ENCODE measurements around the gene PIF1.

The PIF1 gene

DNA sequence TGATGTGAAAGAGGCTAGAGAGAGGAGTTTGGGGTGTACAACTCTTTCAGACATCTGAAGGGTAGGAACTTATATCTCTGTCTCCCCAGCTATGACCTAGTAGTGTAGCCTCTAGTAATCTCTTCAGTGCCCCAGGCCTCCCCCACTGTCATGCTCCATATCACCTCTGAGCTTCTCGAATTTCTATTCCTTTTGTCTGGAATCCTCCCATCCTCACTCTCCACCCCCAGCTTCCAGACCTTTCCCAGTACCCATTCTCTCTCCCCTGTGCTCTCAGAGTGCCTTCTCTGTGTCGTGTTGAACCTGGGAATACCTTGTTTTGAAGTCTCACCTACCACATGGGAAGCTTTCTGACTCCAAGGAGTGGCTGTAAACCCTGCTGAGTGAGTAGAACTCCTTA, 46.4 kb downstream of the PIF1 start:
- no peaks in the 10 kb centered on the region for H3K9me3 ChIP-seq (ENCODE audit: control insufficient read depth in 1 of 2, low read length in 2 of 2)
- no peak overlapping the region for H3K4me3 ChIP-seq (ENCODE audit: low read depth in 1 of 2, low read length in 2 of 2)
- H3K4me1 ChIP-seq (ENCODE audit: control insufficient read depth in 1 of 2, insufficient read depth in 2 of 2, low read length in 2 of 2) = no peaks in the 10 kb centered on the region
- peaks cover 4 to 30% of the 10 kb centered on the region in 2 donors for H3K27me3 ChIP-seq (ENCODE audit: control insufficient read depth in 1 of 2, insufficient read depth in 2 of 2, low read length in 2 of 2)
- no peaks in the 10 kb centered on the region for H3K36me3 ChIP-seq (ENCODE audit: control insufficient read depth in 1 of 2, insufficient read depth in 2 of 2, low read length in 2 of 2)
- H3K27ac ChIP-seq (ENCODE audit: low read depth, low read length) = no peak overlapping the region
- no peak overlapping the region for H3K9ac ChIP-seq (ENCODE audit: low read depth in 1 of 2, low read length in 2 of 2)

- Histone ChIP-seq H3K4me3 (ENCODE audit: low read depth in 1 of 2, low read length in 2 of 2) (peak overlapping the region; percentile 43 to 54), H3K27me3 (ENCODE audit: control insufficient read depth in 1 of 2, insufficient read depth in 2 of 2, low read length in 2 of 2) (peaks cover 18 to 47% of the 10 kb centered on the region in 2 donors), H3K27ac (ENCODE audit: low read depth, low read length) (no peak overlapping the region), H3K9me3 (ENCODE audit: control insufficient read depth in 1 of 2, low read length in 2 of 2) (no peaks in the 10 kb centered on the region), H3K36me3 (ENCODE audit: control insufficient read depth in 1 of 2, insufficient read depth in 2 of 2, low read length in 2 of 2) (no peaks in the 10 kb centered on the region), H3K9ac (ENCODE audit: low read depth in 1 of 2, low read length in 2 of 2) (peak overlapping the region in 1 of 2 donors; percentile 4), H3K4me1 (ENCODE audit: control insufficient read depth in 1 of 2, insufficient read depth in 2 of 2, low read length in 2 of 2) (no peaks in the 10 kb centered on the region)
Measured at GRCh38 chr15:64776402-64776786, 49.1 kb downstream of the PIF1 start.

DNA sequence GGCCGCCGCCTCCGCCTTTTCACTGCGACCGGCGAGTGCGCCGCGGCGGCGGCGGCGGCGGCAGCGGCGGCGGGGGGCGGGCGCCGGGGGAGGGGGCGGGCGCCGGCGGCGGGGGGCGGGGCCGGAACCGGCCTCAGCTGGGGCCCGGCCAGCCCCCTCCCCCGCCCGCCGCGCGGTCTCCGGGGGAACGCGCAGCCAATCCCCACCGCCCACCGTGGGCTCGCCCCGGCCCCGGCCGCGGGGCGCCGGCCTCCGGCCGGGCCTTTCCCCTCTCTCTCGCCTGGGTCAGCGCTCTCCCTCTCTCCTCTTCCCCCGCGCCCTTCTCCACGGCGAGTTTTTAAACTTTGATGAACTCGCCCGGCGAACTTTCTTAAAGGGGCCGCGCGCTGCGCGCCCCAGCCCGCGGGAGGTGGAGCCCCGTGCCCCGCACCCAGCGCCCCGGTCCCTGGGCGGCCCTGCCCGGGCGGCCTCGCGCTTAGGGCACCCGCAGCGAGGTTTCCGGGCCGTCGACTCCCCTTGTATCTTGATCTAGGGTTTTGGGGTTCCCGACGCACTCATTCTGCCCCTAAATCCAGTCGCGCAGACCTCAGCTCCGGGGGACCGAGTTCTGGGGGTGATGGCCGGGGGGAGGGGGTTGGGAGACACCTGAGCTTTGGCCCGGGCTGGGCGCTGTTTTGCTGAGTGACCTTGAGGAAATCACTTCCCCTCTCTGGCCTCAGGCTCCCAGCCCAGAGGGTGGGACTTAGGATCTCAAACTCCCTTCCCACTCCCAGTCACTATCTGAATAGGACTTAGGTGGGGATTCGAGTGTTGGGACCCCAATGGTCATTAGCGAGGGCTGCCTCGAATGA, 49.7 kb downstream of the PIF1 start, which contains the start of gene RBPMS2:
TSS of gene RBPMS2 (minus strand) at position 39 of the 851 bp plus-strand sequence. CDS start 270 bp downstream, outside the sequence.
- Histone ChIP-seq H3K27me3 (ENCODE audit: control insufficient read depth in 1 of 2, insufficient read depth in 2 of 2, low read length in 2 of 2) (peaks cover 18 to 47% of the 10 kb centered on the region in 2 donors), H3K4me1 (ENCODE audit: control insufficient read depth in 1 of 2, insufficient read depth in 2 of 2, low read length in 2 of 2) (no peaks in the 10 kb centered on the region), H3K4me3 (ENCODE audit: low read depth in 1 of 2, low read length in 2 of 2) (peak within 1 kb of the TSS; percentile 43 to 54), H3K27ac (ENCODE audit: low read depth, low read length) (peak within 1 kb of the TSS; percentile 32), H3K36me3 (ENCODE audit: control insufficient read depth in 1 of 2, insufficient read depth in 2 of 2, low read length in 2 of 2) (no peaks in the 10 kb centered on the region), H3K9me3 (ENCODE audit: control insufficient read depth in 1 of 2, low read length in 2 of 2) (no peaks in the 10 kb centered on the region), H3K9ac (ENCODE audit: low read depth in 1 of 2, low read length in 2 of 2) (peak within 1 kb of the TSS in 1 of 2 donors; percentile 4)

DNA sequence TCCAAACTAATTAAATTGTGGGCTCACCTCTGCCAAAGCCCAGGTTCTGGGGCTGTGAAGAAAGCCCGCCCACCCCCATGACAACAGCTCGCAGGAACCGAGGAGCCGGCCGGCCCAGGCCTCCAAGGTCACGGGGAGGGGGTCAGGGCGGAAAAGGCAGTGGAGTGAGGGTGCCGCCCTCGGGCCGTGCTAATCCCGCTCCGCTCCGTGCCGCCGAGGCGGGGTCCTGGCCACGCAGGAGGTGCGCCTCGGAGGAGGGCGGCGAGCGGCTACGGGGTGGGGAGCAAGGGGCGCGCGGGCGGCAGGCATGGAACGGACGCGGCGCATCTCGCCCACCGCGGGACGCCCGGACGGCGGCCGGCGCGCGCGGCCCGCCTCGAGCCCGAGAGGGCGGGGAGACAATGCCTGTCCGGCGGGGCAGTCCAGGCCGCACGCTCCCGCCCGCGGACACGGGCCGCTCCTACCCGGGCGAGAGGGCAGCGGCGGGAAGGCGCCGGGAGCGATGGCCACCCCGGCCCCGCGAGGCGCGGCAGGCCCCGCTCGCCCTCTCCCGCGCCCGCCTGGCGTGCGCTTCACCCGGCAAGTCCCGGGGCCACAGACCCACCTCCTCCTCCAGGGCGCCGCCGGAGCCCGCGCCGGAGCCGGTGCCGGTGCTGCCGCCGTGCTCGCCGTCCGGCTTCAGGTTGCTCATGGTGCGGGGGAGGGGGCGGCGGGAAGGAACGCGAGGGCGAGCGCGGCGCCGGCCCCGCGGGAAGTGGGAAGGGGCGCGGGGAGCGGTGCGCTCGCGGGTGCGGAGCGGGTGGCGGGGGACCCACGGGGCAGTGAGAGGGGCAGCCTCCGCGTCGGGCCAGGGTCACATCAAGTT, 50.6 kb downstream of the PIF1 start:
- peak overlapping the region; percentile 20 for H3K27ac ChIP-seq (ENCODE audit: low read depth, low read length)
- peak overlapping the region; percentile 8 to 50 for H3K4me3 ChIP-seq (ENCODE audit: low read depth in 1 of 2, low read length in 2 of 2)
- H3K9ac ChIP-seq (ENCODE audit: low read depth in 1 of 2, low read length in 2 of 2) = no peak overlapping the region
- H3K9me3 ChIP-seq (ENCODE audit: control insufficient read depth in 1 of 2, low read length in 2 of 2) = no peaks in the 10 kb centered on the region
- no peaks in the 10 kb centered on the region for H3K4me1 ChIP-seq (ENCODE audit: control insufficient read depth in 1 of 2, insufficient read depth in 2 of 2, low read length in 2 of 2)
- H3K36me3 ChIP-seq (ENCODE audit: control insufficient read depth in 1 of 2, insufficient read depth in 2 of 2, low read length in 2 of 2) = no peaks in the 10 kb centered on the region
- peaks cover 18 to 47% of the 10 kb centered on the region in 2 donors for H3K27me3 ChIP-seq (ENCODE audit: control insufficient read depth in 1 of 2, insufficient read depth in 2 of 2, low read length in 2 of 2)

- H3K9ac ChIP-seq (ENCODE audit: low read depth in 1 of 2, low read length in 2 of 2) = no peak overlapping the region
- H3K27me3 ChIP-seq (ENCODE audit: control insufficient read depth in 1 of 2, insufficient read depth in 2 of 2, low read length in 2 of 2) = peaks cover 18 to 47% of the 10 kb centered on the region in 2 donors
- H3K4me3 ChIP-seq (ENCODE audit: low read depth in 1 of 2, low read length in 2 of 2) = peak overlapping the region in 1 of 2 donors; percentile 50
- H3K9me3 ChIP-seq (ENCODE audit: control insufficient read depth in 1 of 2, low read length in 2 of 2) = no peaks in the 10 kb centered on the region
- H3K36me3 ChIP-seq (ENCODE audit: control insufficient read depth in 1 of 2, insufficient read depth in 2 of 2, low read length in 2 of 2) = no peaks in the 10 kb centered on the region
- no peaks in the 10 kb centered on the region for H3K4me1 ChIP-seq (ENCODE audit: control insufficient read depth in 1 of 2, insufficient read depth in 2 of 2, low read length in 2 of 2)
- peak overlapping the region; percentile 13 for H3K27ac ChIP-seq (ENCODE audit: low read depth, low read length)
Measured at GRCh38 chr15:64774037-64774628, 51.3 kb downstream of the PIF1 start.

DNA sequence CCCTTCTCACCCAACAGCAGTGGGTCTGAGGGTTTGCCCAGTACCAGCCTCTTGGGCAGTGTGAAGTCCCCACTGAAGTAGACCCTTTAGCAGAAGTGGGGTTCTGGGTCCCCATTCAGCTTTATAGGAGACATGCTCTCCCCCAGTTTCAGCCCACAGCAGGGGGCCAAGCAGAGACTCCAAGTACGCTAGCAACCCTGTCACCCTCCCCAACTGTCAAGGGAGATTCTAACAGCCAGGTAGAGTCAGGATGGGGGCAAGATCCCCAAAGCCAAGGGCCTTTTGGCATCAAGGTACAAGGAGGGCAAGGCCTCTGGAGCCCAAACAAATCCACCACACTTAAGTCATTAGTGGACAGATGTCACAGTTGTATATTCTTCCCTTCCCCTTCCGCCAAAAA, 51.8 kb downstream of the PIF1 start:
- Histone ChIP-seq H3K27me3 (ENCODE audit: control insufficient read depth in 1 of 2, insufficient read depth in 2 of 2, low read length in 2 of 2) (peaks cover 18 to 41% of the 10 kb centered on the region in 2 donors), H3K36me3 (ENCODE audit: control insufficient read depth in 1 of 2, insufficient read depth in 2 of 2, low read length in 2 of 2) (no peaks in the 10 kb centered on the region), H3K27ac (ENCODE audit: low read depth, low read length) (no peak overlapping the region), H3K4me1 (ENCODE audit: control insufficient read depth in 1 of 2, insufficient read depth in 2 of 2, low read length in 2 of 2) (no peaks in the 10 kb centered on the region), H3K9ac (ENCODE audit: low read depth in 1 of 2, low read length in 2 of 2) (no peak overlapping the region), H3K4me3 (ENCODE audit: low read depth in 1 of 2, low read length in 2 of 2) (no peak overlapping the region), H3K9me3 (ENCODE audit: control insufficient read depth in 1 of 2, low read length in 2 of 2) (no peaks in the 10 kb centered on the region)

GRCh38 chr15:64772964-64773363, 52.5 kb downstream of the PIF1 start:
- H3K9ac ChIP-seq (ENCODE audit: low read depth in 1 of 2, low read length in 2 of 2) = no peak overlapping the region
- H3K36me3 ChIP-seq (ENCODE audit: control insufficient read depth in 1 of 2, insufficient read depth in 2 of 2, low read length in 2 of 2) = no peaks in the 10 kb centered on the region
- H3K9me3 ChIP-seq (ENCODE audit: control insufficient read depth in 1 of 2, low read length in 2 of 2) = no peaks in the 10 kb centered on the region
- H3K27ac ChIP-seq (ENCODE audit: low read depth, low read length) = no peak overlapping the region
- H3K4me3 ChIP-seq (ENCODE audit: low read depth in 1 of 2, low read length in 2 of 2) = no peak overlapping the region
- H3K27me3 ChIP-seq (ENCODE audit: control insufficient read depth in 1 of 2, insufficient read depth in 2 of 2, low read length in 2 of 2) = peaks cover 18 to 41% of the 10 kb centered on the region in 2 donors
- H3K4me1 ChIP-seq (ENCODE audit: control insufficient read depth in 1 of 2, insufficient read depth in 2 of 2, low read length in 2 of 2) = no peaks in the 10 kb centered on the region

DNA sequence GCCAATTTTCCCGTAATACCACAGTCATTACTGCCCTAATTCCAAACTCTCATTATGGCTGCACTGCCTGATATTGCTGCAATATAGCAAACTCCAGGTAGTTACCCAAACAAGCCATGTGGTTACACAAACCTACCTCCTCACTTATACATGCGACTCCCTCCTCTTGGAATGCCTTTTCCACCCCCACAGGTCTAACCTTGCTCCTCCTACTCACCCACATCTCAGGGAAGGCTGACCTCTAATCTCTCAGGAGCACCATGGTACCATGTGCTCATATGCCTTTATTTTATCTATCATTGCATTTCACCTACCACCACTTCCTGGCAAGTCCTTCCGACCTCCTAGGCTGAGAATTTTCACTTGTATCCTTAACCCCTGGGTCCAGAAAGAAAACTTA, 53.0 kb downstream of the PIF1 start:
- H3K4me3 ChIP-seq (ENCODE audit: low read depth in 1 of 2, low read length in 2 of 2) = no peak overlapping the region
- no peak overlapping the region for H3K9ac ChIP-seq (ENCODE audit: low read depth in 1 of 2, low read length in 2 of 2)
- peaks cover 18 to 41% of the 10 kb centered on the region in 2 donors for H3K27me3 ChIP-seq (ENCODE audit: control insufficient read depth in 1 of 2, insufficient read depth in 2 of 2, low read length in 2 of 2)
- H3K27ac ChIP-seq (ENCODE audit: low read depth, low read length) = no peak overlapping the region
- no peaks in the 10 kb centered on the region for H3K36me3 ChIP-seq (ENCODE audit: control insufficient read depth in 1 of 2, insufficient read depth in 2 of 2, low read length in 2 of 2)
- H3K9me3 ChIP-seq (ENCODE audit: control insufficient read depth in 1 of 2, low read length in 2 of 2) = no peaks in the 10 kb centered on the region
- no peaks in the 10 kb centered on the region for H3K4me1 ChIP-seq (ENCODE audit: control insufficient read depth in 1 of 2, insufficient read depth in 2 of 2, low read length in 2 of 2)

DNA sequence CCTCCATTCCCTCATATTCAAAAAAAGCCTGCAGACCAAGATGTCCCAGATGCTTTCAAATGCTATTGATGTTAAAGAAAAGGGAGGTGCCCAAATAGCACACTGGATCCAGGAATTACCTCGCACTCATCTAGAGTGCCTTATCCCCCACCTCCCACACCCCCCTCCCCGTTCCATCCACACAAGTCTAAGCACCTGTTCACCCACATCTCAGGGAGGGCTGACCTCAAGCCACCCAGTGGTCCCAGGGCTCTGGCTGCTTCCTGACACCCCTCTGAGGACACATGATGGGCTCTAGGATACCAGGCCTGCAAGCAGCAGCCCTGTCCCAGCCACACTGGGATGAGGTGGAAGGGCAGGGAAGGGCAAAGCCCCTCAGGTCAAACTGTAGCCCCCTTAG, 54.8 kb downstream of the PIF1 start:
- Histone ChIP-seq H3K9me3 (ENCODE audit: control insufficient read depth in 1 of 2, low read length in 2 of 2) (no peaks in the 10 kb centered on the region), H3K27me3 (ENCODE audit: control insufficient read depth in 1 of 2, insufficient read depth in 2 of 2, low read length in 2 of 2) (peaks cover 18 to 23% of the 10 kb centered on the region in 2 donors), H3K4me3 (ENCODE audit: low read depth in 1 of 2, low read length in 2 of 2) (no peak overlapping the region), H3K27ac (ENCODE audit: low read depth, low read length) (no peak overlapping the region), H3K36me3 (ENCODE audit: control insufficient read depth in 1 of 2, insufficient read depth in 2 of 2, low read length in 2 of 2) (no peaks in the 10 kb centered on the region), H3K9ac (ENCODE audit: low read depth in 1 of 2, low read length in 2 of 2) (no peak overlapping the region), H3K4me1 (ENCODE audit: control insufficient read depth in 1 of 2, insufficient read depth in 2 of 2, low read length in 2 of 2) (no peaks in the 10 kb centered on the region)
